KOPT-K1 (cell line): ENCODE results near the gene H1-8.

ENCODE experiments used
- H3K27ac ChIP-seq: fragments of 200-600 bp; sonication (generic); 2 replicates; pipeline ENCODE4 v1.5.1; 2016; ENCODE audit warnings: antibody characterized with exemption, mild to moderate bottlenecking, low read depth, low read length; ENCODE audit not compliant: poor library complexity, severe bottlenecking
- H3K36me3 ChIP-seq: fragments of 200-600 bp; sonication (generic); 2 replicates; pipeline ENCODE4 v1.5.1; 2017; ENCODE audit warnings: antibody characterized with exemption, mild to moderate bottlenecking, low read length, moderate library complexity; ENCODE audit not compliant: insufficient read depth
- H3K9me3 ChIP-seq: fragments of 200-600 bp; sonication (generic); 2 replicates; pipeline ENCODE4 v1.5.1; 2017; ENCODE audit warnings: antibody characterized with exemption, low read length, mild to moderate bottlenecking; ENCODE audit not compliant: insufficient read depth, poor library complexity, severe bottlenecking

H1-8 gene

DNA sequence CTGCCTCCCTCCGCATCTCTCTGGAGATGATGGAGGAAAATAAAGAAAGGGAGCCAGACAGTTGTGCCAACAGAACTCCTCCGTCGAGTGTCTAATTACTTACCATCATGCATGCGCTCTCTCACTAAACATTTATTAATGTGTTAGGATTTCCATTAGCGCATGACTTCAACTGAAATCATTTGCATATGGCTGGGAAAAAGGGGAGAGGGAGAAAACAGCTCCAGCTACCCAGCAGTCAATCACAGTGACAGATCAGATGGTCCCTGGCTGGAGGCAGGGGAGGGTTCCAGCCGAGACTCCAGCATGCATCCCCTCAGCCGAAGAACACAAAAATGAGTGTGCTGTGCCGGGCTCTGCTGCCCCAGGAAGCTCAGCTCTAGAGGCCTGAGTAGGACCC lies 21.4 kb upstream of the H1-8 start:
- Histone ChIP-seq H3K27ac (no peak overlapping the region), H3K36me3 (peaks cover 14% of the 10 kb centered on the region; the same call in 1 of the 2 replicates), H3K9me3 (no peaks in the 10 kb centered on the region)

DNA sequence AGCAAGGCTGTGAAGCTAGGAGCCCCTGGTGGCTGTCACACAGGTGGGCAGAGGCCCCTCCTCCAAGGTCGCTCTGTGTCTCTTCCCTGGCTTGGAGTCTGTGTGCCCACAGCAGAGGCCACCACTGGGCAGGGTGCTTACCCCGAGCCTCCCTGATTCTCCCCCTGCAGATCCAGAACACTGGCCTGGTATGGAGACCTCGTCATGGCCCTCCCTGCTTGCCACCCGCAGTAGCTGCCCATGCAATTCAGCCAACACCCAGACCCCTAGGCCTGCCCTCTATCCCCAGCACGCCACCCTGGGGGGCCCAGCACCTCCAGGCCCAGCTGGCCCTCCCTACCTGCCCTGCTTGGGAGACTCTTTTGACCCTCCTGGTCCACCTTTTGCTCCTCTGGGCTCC lies 20.0 kb upstream of the H1-8 start:
- Histone ChIP-seq H3K27ac (no peak overlapping the region), H3K9me3 (no peaks in the 10 kb centered on the region), H3K36me3 (peaks cover 6% of the 10 kb centered on the region; the same call in 1 of the 2 replicates)

DNA sequence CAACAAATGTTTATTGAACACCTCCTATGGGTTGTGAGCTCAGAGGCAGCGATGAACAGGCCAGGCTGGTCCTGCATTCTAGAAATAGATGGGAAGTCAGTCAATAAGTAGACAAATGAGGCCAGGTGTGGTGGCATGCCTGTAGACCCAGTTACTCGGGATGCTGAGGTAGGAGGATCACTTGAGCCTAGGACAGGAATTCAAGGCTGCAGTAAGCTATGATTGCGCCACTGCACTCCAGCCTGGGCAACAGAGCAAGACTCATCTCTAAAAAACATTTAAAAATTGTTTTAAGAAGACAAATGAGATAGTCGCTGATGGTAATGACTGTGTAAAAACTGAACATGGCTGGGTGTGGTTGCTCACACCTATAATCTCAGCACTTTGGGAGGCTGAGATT lies 18.9 kb upstream of the H1-8 start:
- Histone ChIP-seq H3K27ac (no peak overlapping the region), H3K36me3 (peaks cover 3% of the 10 kb centered on the region; the same call in 1 of the 2 replicates), H3K9me3 (no peaks in the 10 kb centered on the region)

GRCh38 chr3:129525341-129525968 lies 17.5 kb upstream of the H1-8 start:
- Histone ChIP-seq H3K36me3 (no peaks in the 10 kb centered on the region), H3K9me3 (no peaks in the 10 kb centered on the region), H3K27ac (no peak overlapping the region)

- Histone ChIP-seq H3K36me3 (no peaks in the 10 kb centered on the region), H3K27ac (no peak overlapping the region), H3K9me3 (no peaks in the 10 kb centered on the region)
Observed at GRCh38 chr3:129526121-129526900, 16.7 kb upstream of the H1-8 start.

DNA sequence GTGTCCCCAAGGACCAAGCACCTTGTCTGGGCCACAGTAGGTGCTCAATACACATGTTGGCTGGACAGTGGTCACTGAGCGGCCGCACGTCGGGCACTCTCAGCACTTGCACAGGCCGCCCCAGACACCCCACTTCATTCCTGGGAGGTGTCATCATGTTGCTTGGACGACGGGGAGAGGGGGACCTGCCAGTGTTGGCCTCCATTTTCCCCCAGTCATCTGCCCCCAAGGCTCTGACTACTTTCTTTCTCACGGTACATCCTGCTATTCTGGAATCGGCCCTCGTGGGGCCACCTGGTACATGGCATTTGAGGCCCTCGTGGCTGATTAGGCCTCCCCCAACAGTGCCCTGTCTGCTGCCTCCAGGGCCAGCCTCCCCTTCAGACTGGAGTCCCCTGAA lies 15.7 kb upstream of the H1-8 start:
- H3K9me3 ChIP-seq, result no peaks in the 10 kb centered on the region
- no peaks in the 10 kb centered on the region for H3K36me3 ChIP-seq
- no peak overlapping the region for H3K27ac ChIP-seq

DNA sequence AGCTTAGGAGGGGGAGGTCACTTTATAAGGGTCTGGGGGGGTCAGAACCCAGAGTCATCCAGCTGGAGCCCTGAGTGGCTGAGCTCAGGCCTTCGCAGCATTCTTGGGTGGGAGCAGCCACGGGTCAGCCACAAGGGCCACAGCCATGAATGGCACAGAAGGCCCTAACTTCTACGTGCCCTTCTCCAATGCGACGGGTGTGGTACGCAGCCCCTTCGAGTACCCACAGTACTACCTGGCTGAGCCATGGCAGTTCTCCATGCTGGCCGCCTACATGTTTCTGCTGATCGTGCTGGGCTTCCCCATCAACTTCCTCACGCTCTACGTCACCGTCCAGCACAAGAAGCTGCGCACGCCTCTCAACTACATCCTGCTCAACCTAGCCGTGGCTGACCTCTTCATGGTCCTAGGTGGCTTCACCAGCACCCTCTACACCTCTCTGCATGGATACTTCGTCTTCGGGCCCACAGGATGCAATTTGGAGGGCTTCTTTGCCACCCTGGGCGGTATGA lies 14.3 kb upstream of the H1-8 start, which contains the start of gene RHO:
Gene RHO (plus strand): TSS at position 51 of the 512 bp plus-strand sequence. CDS start 95 bp downstream, at position 146.
- Histone ChIP-seq H3K27ac (no peak within 1 kb of the TSS), H3K9me3 (no peaks in the 10 kb centered on the region), H3K36me3 (no peaks in the 10 kb centered on the region)

DNA sequence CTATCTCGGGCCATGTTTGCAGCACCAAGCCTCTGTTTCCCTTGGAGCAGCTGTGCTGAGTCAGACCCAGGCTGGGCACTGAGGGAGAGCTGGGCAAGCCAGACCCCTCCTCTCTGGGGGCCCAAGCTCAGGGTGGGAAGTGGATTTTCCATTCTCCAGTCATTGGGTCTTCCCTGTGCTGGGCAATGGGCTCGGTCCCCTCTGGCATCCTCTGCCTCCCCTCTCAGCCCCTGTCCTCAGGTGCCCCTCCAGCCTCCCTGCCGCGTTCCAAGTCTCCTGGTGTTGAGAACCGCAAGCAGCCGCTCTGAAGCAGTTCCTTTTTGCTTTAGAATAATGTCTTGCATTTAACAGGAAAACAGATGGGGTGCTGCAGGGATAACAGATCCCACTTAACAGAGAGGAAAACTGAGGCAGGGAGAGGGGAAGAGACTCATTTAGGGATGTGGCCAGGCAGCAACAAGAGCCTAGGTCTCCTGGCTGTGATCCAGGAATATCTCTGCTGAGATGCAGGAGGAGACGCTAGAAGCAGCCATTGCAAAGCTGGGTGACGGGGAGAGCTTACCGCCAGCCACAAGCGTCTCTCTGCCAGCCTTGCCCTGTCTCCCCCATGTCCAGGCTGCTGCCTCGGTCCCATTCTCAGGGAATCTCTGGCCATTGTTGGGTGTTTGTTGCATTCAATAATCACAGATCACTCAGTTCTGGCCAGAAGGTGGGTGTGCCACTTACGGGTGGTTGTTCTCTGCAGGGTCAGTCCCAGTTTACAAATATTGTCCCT lies 13.4 kb upstream of the H1-8 start:
- no peaks in the 10 kb centered on the region for H3K9me3 ChIP-seq
- no peaks in the 10 kb centered on the region for H3K36me3 ChIP-seq
- H3K27ac ChIP-seq, result no peak overlapping the region

DNA sequence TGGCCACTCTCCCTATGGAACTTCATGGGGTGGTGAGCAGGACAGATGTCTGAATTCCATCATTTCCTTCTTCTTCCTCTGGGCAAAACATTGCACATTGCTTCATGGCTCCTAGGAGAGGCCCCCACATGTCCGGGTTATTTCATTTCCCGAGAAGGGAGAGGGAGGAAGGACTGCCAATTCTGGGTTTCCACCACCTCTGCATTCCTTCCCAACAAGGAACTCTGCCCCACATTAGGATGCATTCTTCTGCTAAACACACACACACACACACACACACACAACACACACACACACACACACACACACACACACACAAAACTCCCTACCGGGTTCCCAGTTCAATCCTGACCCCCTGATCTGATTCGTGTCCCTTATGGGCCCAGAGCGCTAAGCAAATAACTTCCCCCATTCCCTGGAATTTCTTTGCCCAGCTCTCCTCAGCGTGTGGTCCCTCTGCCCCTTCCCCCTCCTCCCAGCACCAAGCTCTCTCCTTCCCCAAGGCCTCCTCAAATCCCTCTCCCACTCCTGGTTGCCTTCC lies 12.7 kb upstream of the H1-8 start:
- Histone ChIP-seq H3K9me3 (no peaks in the 10 kb centered on the region), H3K27ac (no peak overlapping the region), H3K36me3 (no peaks in the 10 kb centered on the region)

DNA sequence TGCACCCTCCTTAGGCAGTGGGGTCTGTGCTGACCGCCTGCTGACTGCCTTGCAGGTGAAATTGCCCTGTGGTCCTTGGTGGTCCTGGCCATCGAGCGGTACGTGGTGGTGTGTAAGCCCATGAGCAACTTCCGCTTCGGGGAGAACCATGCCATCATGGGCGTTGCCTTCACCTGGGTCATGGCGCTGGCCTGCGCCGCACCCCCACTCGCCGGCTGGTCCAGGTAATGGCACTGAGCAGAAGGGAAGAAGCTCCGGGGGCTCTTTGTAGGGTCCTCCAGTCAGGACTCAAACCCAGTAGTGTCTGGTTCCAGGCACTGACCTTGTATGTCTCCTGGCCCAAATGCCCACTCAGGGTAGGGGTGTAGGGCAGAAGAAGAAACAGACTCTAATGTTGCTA lies 12.2 kb upstream of the H1-8 start:
- Histone ChIP-seq H3K9me3 (no peaks in the 10 kb centered on the region), H3K27ac (no peak overlapping the region), H3K36me3 (no peaks in the 10 kb centered on the region)

DNA sequence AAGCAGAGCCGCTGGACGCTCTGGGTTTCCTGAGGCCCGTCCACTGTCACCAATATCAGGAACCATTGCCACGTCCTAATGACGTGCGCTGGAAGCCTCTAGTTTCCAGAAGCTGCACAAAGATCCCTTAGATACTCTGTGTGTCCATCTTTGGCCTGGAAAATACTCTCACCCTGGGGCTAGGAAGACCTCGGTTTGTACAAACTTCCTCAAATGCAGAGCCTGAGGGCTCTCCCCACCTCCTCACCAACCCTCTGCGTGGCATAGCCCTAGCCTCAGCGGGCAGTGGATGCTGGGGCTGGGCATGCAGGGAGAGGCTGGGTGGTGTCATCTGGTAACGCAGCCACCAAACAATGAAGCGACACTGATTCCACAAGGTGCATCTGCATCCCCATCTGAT lies 11.3 kb upstream of the H1-8 start:
- Histone ChIP-seq H3K9me3 (no peaks in the 10 kb centered on the region), H3K27ac (no peak overlapping the region), H3K36me3 (no peaks in the 10 kb centered on the region)

DNA sequence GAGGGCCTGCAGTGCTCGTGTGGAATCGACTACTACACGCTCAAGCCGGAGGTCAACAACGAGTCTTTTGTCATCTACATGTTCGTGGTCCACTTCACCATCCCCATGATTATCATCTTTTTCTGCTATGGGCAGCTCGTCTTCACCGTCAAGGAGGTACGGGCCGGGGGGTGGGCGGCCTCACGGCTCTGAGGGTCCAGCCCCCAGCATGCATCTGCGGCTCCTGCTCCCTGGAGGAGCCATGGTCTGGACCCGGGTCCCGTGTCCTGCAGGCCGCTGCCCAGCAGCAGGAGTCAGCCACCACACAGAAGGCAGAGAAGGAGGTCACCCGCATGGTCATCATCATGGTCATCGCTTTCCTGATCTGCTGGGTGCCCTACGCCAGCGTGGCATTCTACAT lies 10.7 kb upstream of the H1-8 start:
- no peaks in the 10 kb centered on the region for H3K9me3 ChIP-seq
- H3K36me3 ChIP-seq, result no peaks in the 10 kb centered on the region
- H3K27ac ChIP-seq, result no peak overlapping the region

- Histone ChIP-seq H3K9me3 (no peaks in the 10 kb centered on the region), H3K27ac (no peak overlapping the region), H3K36me3 (no peaks in the 10 kb centered on the region)
Observed at GRCh38 chr3:129533406-129533805, 9.6 kb upstream of the H1-8 start.

DNA sequence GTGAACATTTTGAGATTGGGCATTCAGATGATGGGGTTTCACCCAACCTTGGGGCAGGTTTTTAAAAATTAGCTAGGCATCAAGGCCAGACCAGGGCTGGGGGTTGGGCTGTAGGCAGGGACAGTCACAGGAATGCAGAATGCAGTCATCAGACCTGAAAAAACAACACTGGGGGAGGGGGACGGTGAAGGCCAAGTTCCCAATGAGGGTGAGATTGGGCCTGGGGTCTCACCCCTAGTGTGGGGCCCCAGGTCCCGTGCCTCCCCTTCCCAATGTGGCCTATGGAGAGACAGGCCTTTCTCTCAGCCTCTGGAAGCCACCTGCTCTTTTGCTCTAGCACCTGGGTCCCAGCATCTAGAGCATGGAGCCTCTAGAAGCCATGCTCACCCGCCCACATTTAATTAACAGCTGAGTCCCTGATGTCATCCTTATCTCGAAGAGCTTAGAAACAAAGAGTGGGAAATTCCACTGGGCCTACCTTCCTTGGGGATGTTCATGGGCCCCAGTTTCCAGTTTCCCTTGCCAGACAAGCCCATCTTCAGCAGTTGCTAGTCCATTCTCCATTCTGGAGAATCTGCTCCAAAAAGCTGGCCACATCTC lies 8.4 kb upstream of the H1-8 start:
- no peak overlapping the region for H3K27ac ChIP-seq
- no peaks in the 10 kb centered on the region for H3K36me3 ChIP-seq
- no peaks in the 10 kb centered on the region for H3K9me3 ChIP-seq

DNA sequence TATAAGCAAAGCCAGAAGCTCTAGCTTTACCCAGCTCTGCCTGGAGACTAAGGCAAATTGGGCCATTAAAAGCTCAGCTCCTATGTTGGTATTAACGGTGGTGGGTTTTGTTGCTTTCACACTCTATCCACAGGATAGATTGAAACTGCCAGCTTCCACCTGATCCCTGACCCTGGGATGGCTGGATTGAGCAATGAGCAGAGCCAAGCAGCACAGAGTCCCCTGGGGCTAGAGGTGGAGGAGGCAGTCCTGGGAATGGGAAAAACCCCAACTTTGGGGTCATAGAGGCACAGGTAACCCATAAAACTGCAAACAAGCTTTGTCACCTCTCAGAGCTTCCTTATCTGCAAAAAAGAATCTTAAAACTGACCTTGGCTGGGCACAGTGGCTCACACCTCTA lies 7.9 kb upstream of the H1-8 start:
- no peak overlapping the region for H3K27ac ChIP-seq
- H3K9me3 ChIP-seq, result no peaks in the 10 kb centered on the region
- H3K36me3 ChIP-seq, result no peaks in the 10 kb centered on the region
